Measurements from ENCODE around the gene TMED4. TPM values are rescaled to one million over a fixed set of nuclear protein-coding genes. Genes with fewer than 3 reads are reported as not detected.

TMED4 gene
- total RNA-seq, 1 donor from 2014 or later = 61.9 TPM

DNA sequence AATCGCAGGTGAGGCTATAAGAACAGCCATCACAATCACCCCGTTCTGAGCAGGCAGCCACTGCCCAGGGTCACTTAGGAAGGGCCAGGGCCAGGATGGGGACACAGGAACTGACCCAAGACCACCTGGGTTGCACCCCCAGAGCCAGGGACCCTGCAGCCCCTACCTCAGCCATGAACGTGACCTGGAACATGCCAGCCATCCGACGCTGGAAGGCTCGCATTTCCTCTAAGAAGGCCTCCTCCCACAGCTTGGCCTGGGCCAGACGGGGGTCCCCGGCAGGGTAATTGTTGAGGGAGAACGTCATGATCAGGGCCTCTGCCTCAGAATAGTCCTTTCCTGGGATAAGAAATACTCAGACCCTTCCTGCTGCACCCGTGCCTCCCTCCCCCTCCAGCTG lies 45.9 kb downstream of the TMED4 start:
- no peaks in the 10 kb centered on the region for H3K27me3 ChIP-seq (ENCODE audit: low read depth)
- H3K36me3 ChIP-seq = no peaks in the 10 kb centered on the region
- H3K9me3 ChIP-seq (replicated peaks) = no peaks in the 10 kb centered on the region
- no peak overlapping the region for H3K4me3 ChIP-seq
- H3K4me1 ChIP-seq = no peaks in the 10 kb centered on the region
- TF ChIP-seq, protein P1, sequence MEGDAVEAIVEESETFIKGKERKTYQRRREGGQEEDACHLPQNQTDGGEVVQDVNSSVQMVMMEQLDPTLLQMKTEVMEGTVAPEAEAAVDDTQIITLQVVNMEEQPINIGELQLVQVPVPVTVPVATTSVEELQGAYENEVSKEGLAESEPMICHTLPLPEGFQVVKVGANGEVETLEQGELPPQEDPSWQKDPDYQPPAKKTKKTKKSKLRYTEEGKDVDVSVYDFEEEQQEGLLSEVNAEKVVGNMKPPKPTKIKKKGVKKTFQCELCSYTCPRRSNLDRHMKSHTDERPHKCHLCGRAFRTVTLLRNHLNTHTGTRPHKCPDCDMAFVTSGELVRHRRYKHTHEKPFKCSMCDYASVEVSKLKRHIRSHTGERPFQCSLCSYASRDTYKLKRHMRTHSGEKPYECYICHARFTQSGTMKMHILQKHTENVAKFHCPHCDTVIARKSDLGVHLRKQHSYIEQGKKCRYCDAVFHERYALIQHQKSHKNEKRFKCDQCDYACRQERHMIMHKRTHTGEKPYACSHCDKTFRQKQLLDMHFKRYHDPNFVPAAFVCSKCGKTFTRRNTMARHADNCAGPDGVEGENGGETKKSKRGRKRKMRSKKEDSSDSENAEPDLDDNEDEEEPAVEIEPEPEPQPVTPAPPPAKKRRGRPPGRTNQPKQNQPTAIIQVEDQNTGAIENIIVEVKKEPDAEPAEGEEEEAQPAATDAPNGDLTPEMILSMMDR (IDR thresholded peaks at IDR 0.05; ENCODE audit: borderline replicate concordance) = no peak
- H3K27ac ChIP-seq (replicated peaks) = no peak overlapping the region
- DNase-seq = no peak
- intact Hi-C loops (cut with micrococcal nuclease) = no loop called here

DNA sequence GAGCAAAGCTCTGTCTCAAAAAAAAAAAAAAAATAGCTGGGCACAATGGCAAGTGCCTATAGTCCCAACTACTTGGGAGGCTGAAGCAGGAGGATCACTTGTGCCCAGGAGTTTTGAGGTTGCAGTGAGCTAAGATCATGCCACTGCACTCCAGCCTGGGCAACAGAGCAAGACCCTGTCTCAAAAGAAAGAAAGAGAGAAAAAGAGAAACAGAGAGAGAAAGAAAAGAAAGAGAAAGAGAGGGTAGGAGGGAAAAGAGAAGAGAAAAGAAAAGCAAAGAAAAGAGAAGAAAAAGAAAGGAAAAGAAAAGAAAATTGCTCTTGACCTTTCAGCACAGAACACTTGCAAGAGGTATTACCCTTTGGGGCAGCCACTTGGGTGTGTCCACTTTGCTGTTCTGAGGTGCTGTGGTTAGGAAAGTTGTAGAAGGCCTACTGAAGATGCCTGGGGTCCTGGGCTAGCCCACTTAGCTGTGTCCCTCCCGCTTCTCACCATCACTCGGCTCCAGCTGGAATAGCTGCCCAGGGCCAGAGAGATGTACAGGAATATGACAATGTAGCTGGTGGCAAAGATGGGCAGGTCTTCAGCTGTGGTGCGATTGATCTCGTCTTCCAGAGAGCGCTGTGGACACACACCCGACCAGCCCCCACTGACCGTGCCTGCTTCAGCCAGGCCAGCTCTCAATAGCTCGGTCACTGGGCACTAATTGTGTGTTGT lies 46.5 kb downstream of the TMED4 start:
- Histone ChIP-seq H3K27ac (replicated peaks) (no peak overlapping the region), H3K4me3 (no peak overlapping the region), H3K4me1 (no peaks in the 10 kb centered on the region), H3K9me3 (replicated peaks) (no peaks in the 10 kb centered on the region), H3K36me3 (no peaks in the 10 kb centered on the region), H3K27me3 (ENCODE audit: low read depth) (no peaks in the 10 kb centered on the region)
- TF ChIP-seq, protein P1 (IDR thresholded peaks at IDR 0.05; ENCODE audit: borderline replicate concordance) = no peak
- DNase-seq = no peak
- intact Hi-C loops (cut with micrococcal nuclease) = no loop called here

DNA sequence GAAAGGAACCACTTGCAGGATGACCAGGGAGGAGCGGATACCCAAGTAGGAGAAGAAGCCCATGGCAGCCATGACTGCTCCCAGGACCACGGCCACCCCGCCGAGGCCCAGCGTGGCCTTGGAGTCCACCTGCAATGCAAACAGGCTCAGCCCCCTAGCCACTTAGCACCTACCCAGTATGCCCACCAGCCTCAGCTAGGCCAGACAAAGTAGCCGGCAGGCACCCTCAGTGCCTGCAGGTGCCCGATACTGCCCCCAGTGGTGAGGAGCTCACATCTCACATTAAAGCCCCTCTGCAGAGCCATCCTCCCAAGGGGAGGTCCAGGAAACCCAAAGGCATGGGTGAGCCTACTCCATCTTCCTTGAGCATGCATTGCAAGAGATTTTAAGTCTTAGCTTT lies 47.5 kb downstream of the TMED4 start:
- Histone ChIP-seq H3K27ac (replicated peaks) (no peak overlapping the region), H3K4me1 (no peaks in the 10 kb centered on the region), H3K9me3 (replicated peaks) (no peaks in the 10 kb centered on the region), H3K4me3 (no peak overlapping the region), H3K36me3 (no peaks in the 10 kb centered on the region), H3K27me3 (ENCODE audit: low read depth) (no peaks in the 10 kb centered on the region)
- intact Hi-C loops (cut with micrococcal nuclease) = no loop called here
- no peak for DNase-seq
- TF ChIP-seq, protein P1 (IDR thresholded peaks at IDR 0.05; ENCODE audit: borderline replicate concordance) = peak; percentile 63

DNA sequence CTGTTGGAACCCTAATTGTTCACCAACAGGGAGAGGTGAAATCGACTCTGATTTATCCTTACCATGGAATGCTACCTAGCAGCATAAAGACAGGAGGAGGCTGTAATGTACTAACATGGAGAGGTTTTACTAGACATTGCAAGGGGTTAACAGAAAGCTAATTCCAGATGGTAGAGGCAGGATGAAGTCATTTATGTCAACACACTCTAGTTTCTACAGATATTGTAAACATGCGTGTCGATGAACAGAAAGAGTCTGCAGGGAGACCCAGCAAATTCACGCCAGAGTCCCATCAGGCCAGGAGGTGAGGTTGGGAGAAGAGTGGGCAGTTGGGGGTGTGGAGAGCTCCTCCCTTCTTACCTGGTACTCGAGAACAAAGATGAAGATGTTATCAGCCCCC lies 47.9 kb downstream of the TMED4 start:
- Histone ChIP-seq H3K9me3 (replicated peaks) (no peaks in the 10 kb centered on the region), H3K27me3 (ENCODE audit: low read depth) (no peaks in the 10 kb centered on the region), H3K27ac (replicated peaks) (no peak overlapping the region), H3K4me1 (no peaks in the 10 kb centered on the region), H3K4me3 (no peak overlapping the region), H3K36me3 (no peaks in the 10 kb centered on the region)
- intact Hi-C loops (cut with micrococcal nuclease) = no loop called here
- TF ChIP-seq, protein P1 (IDR thresholded peaks at IDR 0.05; ENCODE audit: borderline replicate concordance) = no peak
- DNase-seq = no peak

DNA sequence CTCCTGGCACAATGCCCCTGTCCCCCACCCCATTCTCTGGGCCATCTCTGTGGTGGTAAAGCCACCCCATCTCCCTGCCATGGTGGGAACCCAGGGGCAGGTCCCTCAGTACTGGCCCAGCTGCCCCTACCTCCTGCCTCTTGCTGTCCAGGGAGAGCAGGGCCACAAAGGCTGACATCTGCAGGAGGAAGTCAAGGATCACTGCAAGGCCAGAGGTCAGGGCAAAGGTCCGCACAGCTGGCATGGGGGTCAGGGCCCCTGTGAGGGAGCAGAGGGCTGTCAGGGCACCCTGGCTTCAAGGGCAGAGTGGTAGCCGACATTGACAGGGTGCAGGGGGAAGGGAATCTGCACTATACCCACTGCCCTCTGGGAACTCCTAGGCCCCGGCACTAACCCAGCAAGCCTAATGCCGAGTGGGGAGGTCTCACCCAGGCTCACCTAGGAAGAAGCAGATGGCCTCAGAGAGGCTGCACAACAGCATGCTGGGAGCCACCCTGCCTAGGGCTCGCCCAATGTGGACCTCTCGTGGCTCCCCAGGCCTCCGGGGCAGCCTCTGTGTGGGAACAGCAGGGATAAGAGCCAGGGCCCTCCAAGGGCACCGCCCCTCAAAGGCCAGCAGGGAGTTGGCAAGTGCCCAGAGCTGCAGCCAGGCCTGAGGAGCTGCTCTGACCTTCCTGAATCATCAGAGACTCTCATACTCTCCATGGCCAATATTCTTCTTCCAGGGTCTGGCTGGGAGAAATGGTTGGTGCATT lies 48.6 kb downstream of the TMED4 start:
- TF ChIP-seq, protein P1 (IDR thresholded peaks at IDR 0.05; ENCODE audit: borderline replicate concordance) = no peak

More for the DNA sequence above, 48.6 kb downstream of the TMED4 start:
- intact Hi-C loops (cut with micrococcal nuclease) = no loop called here
- H3K27ac ChIP-seq (replicated peaks) = no peak overlapping the region
- DNase-seq = no peak
- no peaks in the 10 kb centered on the region for H3K27me3 ChIP-seq (ENCODE audit: low read depth)
- H3K36me3 ChIP-seq = no peaks in the 10 kb centered on the region
- no peak overlapping the region for H3K4me3 ChIP-seq
- H3K4me1 ChIP-seq = no peaks in the 10 kb centered on the region
- H3K9me3 ChIP-seq (replicated peaks) = no peaks in the 10 kb centered on the region

Data from left ventricle myocardium inferior (tissue), 1 donor.